ENCODE results near the gene CPS1.

CPS1 gene

DNA sequence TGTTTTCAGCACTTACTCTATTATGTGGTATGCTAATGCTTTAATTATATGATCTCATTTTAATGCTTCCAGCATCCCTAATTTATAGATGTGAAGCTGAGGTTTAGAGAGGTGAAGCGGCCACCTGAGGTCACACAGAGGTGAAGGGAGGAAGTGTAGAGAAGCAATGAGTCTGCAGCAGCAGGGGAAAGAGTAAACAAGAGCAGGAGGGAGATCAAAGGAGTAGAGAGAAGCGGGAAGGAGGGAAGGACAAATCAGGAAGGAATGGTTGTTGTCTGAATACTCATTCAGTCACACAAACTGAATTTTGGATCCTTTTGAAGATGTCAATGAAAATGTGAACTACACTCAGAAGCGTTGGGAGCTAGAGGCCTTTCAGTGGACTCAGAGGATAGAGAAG is 130.0 kb downstream of the CPS1 start:
- no peak for DNase-seq (ENCODE audit: low spot score)

DNA sequence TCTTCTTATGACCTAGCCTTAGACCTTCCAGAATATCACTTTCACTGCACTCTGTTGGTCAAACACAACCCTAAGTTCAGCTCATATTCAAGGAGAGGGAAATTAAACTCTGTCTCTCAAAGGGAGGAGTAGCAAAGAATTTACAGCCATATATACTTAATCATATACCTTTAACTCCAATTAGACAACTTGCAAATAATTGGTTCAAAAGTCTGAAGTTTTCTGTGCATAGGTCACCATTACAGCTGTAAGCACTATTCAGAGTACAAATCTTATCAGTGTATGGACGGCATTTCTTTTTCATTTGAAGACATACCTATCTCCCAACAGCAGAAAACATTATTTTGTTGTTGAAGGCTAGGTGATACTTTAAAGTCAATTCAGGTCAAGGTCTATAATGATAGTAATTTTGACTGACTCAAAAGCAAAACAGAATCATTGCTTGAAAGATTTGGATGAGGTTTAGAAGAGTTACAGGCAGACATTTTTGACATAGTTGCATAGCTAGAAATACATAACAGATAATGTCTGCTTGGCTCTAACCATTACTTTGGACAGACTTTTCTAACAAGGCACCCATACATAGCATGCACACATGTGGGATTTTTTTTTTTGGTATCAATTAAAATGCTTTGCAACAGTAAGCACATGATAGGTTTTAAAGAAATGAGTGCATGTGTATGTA is 131.5 kb downstream of the CPS1 start:
- DNase-seq (ENCODE audit: low spot score), result no peak

DNA sequence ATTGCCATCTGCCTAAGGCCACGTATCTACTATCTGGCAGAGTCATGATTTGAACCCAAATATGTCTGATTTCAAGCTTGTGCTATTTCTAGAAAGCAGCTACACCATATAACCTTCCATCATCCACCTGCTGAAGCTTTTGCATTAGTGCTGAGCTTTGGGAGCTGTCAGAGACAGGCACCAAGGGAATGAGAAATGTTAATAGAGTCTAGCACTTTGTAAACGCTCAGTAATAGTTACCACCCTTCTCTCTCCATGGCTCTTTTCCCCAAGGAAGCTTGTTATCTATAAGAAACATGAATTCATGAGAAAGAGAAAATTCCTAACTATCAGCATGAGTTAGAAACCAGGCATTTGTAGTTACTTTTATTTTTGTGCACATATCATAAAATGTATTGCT is 151.5 kb downstream of the CPS1 start:
- DNase-seq (ENCODE audit: low spot score), result no peak

- DNase-seq (ENCODE audit: low spot score), result no peak
Measured at GRCh38 chr2:210713122-210713521, 156.7 kb downstream of the CPS1 start.

DNA sequence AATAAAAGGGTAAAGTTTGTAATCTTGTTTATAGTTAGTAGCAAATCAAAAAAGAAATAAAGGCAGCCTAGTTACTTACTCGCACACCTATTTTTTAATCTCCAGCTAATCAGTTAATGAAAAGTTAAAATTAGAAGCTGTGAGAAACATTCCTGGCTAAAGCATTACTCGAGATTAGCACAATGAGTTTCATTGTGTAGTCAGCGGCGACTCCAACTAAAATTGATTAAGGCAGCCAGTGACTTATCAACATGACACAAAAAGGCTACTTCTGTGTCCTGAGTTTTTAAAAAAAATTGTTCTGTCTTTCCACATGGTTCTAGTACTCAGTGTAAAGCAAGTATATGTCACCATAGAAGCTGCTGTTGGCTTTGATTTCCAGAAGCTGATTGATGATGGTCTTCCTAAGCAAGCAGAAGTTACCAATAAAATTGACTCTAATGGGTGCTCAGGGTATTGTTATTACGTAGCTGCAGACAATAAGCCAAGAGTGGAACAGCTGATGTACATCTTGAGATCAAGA is 159.2 kb downstream of the CPS1 start:
- no peak for DNase-seq (ENCODE audit: low spot score)

GRCh38 chr2:210718503-210718902 is 162.1 kb downstream of the CPS1 start:
- no peak for DNase-seq (ENCODE audit: low spot score)

- DNase-seq (ENCODE audit: low spot score), result no peak
Measured at GRCh38 chr2:210722092-210722491, 165.7 kb downstream of the CPS1 start.

DNA sequence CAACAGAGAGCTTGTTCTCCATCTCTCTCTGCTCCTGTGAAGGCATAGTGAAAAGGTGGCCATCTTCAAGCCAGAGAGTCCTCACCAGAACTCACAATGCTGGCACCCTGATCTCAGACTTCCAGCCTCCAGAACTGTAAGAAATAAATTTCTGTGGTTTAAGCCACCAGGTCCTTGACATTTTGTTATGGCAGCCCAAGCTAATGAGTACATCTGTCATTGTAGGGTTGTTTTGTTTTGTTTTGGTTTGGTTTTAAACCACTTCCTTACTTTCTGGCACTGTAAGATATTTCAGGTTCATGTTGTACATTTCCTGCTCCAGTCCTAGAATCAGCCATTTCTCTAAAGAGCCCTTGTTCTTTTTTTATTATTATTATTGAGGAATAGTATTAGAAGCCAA is 171.2 kb downstream of the CPS1 start:
- DNase-seq (ENCODE audit: low spot score), result no peak

Data from D341Med (cell line).